ENCODE data around the gene EYS. TPM values are rescaled to one million over a fixed set of nuclear protein-coding genes. Genes with fewer than 3 reads are reported as not detected.

Gene EYS
- total RNA-seq, 1 experiment from 2014 or later: not detected

GRCh38 chr6:64973142-64973541 is 733.9 kb downstream of the EYS start:
- Histone ChIP-seq H3K27ac (ENCODE audit: low read depth, low read length) (no peak overlapping the region), H3K79me2 (ENCODE audit: insufficient read depth, low read length) (no peaks in the 10 kb centered on the region), H3K9me2 (ENCODE audit: insufficient read depth) (no peaks in the 10 kb centered on the region), H3K4me1 (ENCODE audit: control insufficient read depth in 1 of 2, insufficient read depth in 2 of 2, low read length in 2 of 2) (no peaks in the 10 kb centered on the region), H3K4me3 (replicated peaks in 1 of 2; ENCODE audit: low read depth in 1 of 2, low read length in 2 of 2) (no peak overlapping the region), H3K9ac (ENCODE audit: low read length) (no peak overlapping the region), H2AFZ (ENCODE audit: low read depth, low read length, poor library complexity, severe bottlenecking) (no peak overlapping the region), H3K4me2 (ENCODE audit: low read length) (no peak overlapping the region), H3K9me3 (ENCODE audit: control insufficient read depth in 1 of 2, insufficient read depth in 1 of 2, low read depth in 1 of 2, low read length in 2 of 2) (peaks cover 11 to 28% of the 10 kb centered on the region in 2 experiments; a peak in 3 of 4 replicates), H3K36me3 (ENCODE audit: control insufficient read depth in 1 of 2, insufficient read depth in 2 of 2, low read length in 2 of 2) (no peaks in the 10 kb centered on the region), H4K20me1 (ENCODE audit: insufficient read depth) (no peaks in the 10 kb centered on the region), H3K27me3 (ENCODE audit: insufficient read depth, low read length) (no peaks in the 10 kb centered on the region)
- DNase-seq (ENCODE audit: low read depth, low spot score) (no peak), ATAC-seq (no peak)
- ChIA-PET RAD21 (ENCODE audit: low non-redundant PET in 1 of 2, low total read pairs in 2 of 2, uncharacterized antibody in 2 of 2, unreplicated experiment in 2 of 2) (no interaction called here), POLR2A (no interaction called here), CTCF (no interaction called here)
- intact Hi-C loops (cut with micrococcal nuclease): no loop called here
- BruUV-seq (replicated peaks): no TSS peak
- TF ChIP-seq FOSL1 (IDR thresholded peaks at IDR 0.05; ENCODE audit: low read depth) (no peak), CBX3 (IDR thresholded peaks at IDR 0.05; ENCODE audit: low read depth) (no peak), ZFX (IDR thresholded peaks at IDR 0.05) (no peak), ELF1 (IDR thresholded peaks at IDR 0.05; ENCODE audit: borderline replicate concordance, low read depth) (no peak), POLR2A (IDR thresholded peaks at IDR 0.05; ENCODE audit: borderline replicate concordance, extremely low read depth, insufficient read depth, insufficient read length) (no peak), ATF3 (IDR thresholded peaks at IDR 0.05) (no peak), JUND (IDR thresholded peaks at IDR 0.05) (no peak), EGR1 (IDR thresholded peaks at IDR 0.05; ENCODE audit: low read depth) (no peak)

GRCh38 chr6:64969139-64969538 is 737.9 kb downstream of the EYS start:
- Histone ChIP-seq H4K20me1 (ENCODE audit: insufficient read depth) (no peaks in the 10 kb centered on the region), H3K9me2 (ENCODE audit: insufficient read depth) (no peaks in the 10 kb centered on the region), H3K9me3 (ENCODE audit: control insufficient read depth in 1 of 2, insufficient read depth in 1 of 2, low read depth in 1 of 2, low read length in 2 of 2) (peaks cover 6 to 19% of the 10 kb centered on the region in 2 experiments; a peak in 3 of 4 replicates), H3K4me2 (ENCODE audit: low read length) (no peak overlapping the region), H3K4me3 (replicated peaks in 1 of 2; ENCODE audit: low read depth in 1 of 2, low read length in 2 of 2) (no peak overlapping the region), H3K79me2 (ENCODE audit: insufficient read depth, low read length) (no peaks in the 10 kb centered on the region), H3K27me3 (ENCODE audit: insufficient read depth, low read length) (no peaks in the 10 kb centered on the region), H2AFZ (ENCODE audit: low read depth, low read length, poor library complexity, severe bottlenecking) (no peak overlapping the region), H3K36me3 (ENCODE audit: control insufficient read depth in 1 of 2, insufficient read depth in 2 of 2, low read length in 2 of 2) (no peaks in the 10 kb centered on the region), H3K4me1 (ENCODE audit: control insufficient read depth in 1 of 2, insufficient read depth in 2 of 2, low read length in 2 of 2) (no peaks in the 10 kb centered on the region), H3K9ac (ENCODE audit: low read length) (no peak overlapping the region), H3K27ac (ENCODE audit: low read depth, low read length) (no peak overlapping the region)
- ATAC-seq: no peak
- POLR2A ChIA-PET: no interaction called here
- no peak for DNase-seq (ENCODE audit: low read depth, low spot score)
- RAD21 ChIA-PET (ENCODE audit: low non-redundant PET in 1 of 2, low total read pairs in 2 of 2, uncharacterized antibody in 2 of 2, unreplicated experiment in 2 of 2): no interaction called here
- CTCF ChIA-PET: no interaction called here
- intact Hi-C loops (cut with micrococcal nuclease): no loop called here
- BruUV-seq (replicated peaks): no TSS peak
- no peak for TF ChIP-seq JUND (IDR thresholded peaks at IDR 0.05)
- no peak for TF ChIP-seq EZH2 (IDR thresholded peaks at IDR 0.05)
- TF ChIP-seq MAX (IDR thresholded peaks at IDR 0.05): no peak
- TF ChIP-seq SRF (IDR thresholded peaks at IDR 0.05; ENCODE audit: low read depth): no peak
- TF ChIP-seq ATF3 (IDR thresholded peaks at IDR 0.05): no peak
- no peak for TF ChIP-seq CBX3 (IDR thresholded peaks at IDR 0.05; ENCODE audit: low read depth)
- no peak for TF ChIP-seq POLR2AphosphoS5 (IDR thresholded peaks at IDR 0.05; ENCODE audit: low read depth, low read length)
- no peak for TF ChIP-seq RAD21 (IDR thresholded peaks at IDR 0.05; ENCODE audit: low read depth)
- no peak for TF ChIP-seq REST (IDR thresholded peaks at IDR 0.05; ENCODE audit: low read depth)
- TF ChIP-seq SP1 (IDR thresholded peaks at IDR 0.05; ENCODE audit: low read depth): no peak
- no peak for TF ChIP-seq CEBPB (IDR thresholded peaks at IDR 0.05; ENCODE audit: low read depth)
- no peak for TF ChIP-seq EZH2phosphoT487 (IDR thresholded peaks at IDR 0.05; ENCODE audit: borderline replicate concordance)
- TF ChIP-seq SIN3A (IDR thresholded peaks at IDR 0.05; ENCODE audit: low read depth): no peak
